Esophagus (tissue), 2 donors: Measurements from ENCODE around the gene YKT6. TPM values are rescaled to one million over a fixed set of nuclear protein-coding genes. Genes with fewer than 3 reads are reported as not detected.
"Not testable (repeated sequence)": the region's sequence is repeated elsewhere in the genome, so short reads cannot be mapped to it uniquely, and the experiment has no call there.

Source experiments
- H3K27ac ChIP-seq, 2 donors: one replicate each; pipeline ENCODE4 v1.5.1; 2013; ENCODE audit warnings: low read depth in 2 of 2, mild to moderate bottlenecking in 2 of 2, inconsistent platforms in 1 of 2, low read length in 1 of 2, moderate library complexity in 1 of 2
- H3K27me3 ChIP-seq, 2 donors: one replicate each; pipeline ENCODE4 v1.6.1; 2013; ENCODE audit warnings: low read length in 2 of 2, control low read depth in 1 of 2, mild to moderate bottlenecking in 1 of 2; ENCODE audit not compliant: insufficient read depth in 2 of 2, control insufficient read depth in 1 of 2
- H3K36me3 ChIP-seq, 2 donors: one replicate each; pipeline ENCODE4 v1.6.1; 2013; ENCODE audit warnings: low read length in 1 of 2; ENCODE audit not compliant: control insufficient read depth in 2 of 2, insufficient read depth in 2 of 2
- H3K4me1 ChIP-seq, 2 donors: one replicate each; pipeline ENCODE4 v1.6.1; 2013; ENCODE audit warnings: low read length in 1 of 2; ENCODE audit not compliant: control insufficient read depth in 2 of 2, insufficient read depth in 2 of 2
- H3K4me3 ChIP-seq, 2 donors: one replicate each; pipeline ENCODE4 v1.5.1; 2013; ENCODE audit warnings: low read length in 2 of 2, mild to moderate bottlenecking in 2 of 2, low read depth in 1 of 2, moderate library complexity in 1 of 2
- H3K9me3 ChIP-seq, 2 donors: one replicate each; pipeline ENCODE4 v1.6.1; 2013; ENCODE audit warnings: mild to moderate bottlenecking in 2 of 2, low read depth in 1 of 2, low read length in 1 of 2, moderate library complexity in 1 of 2; ENCODE audit not compliant: control insufficient read depth in 2 of 2, insufficient read depth in 1 of 2
- WGBS, 2 donors: extraction: QIAGEN DNeasy Blood & Tissue Kit; methylation state at CpG; one replicate each; pipeline ENCODE4 v1.1.7; 2013; 5-methylcytosine and 5-hydroxymethylcytosine counted together
- polyA plus RNA-seq, 2 donors: library from polyadenylated mRNA; stranded (reverse); fragments of 200-250 nt; gene quantifications; one replicate each; pipeline ENCODE4 v1.2.3, GENCODE V29; 2013
- donor health status: healthy with polysubstance abuse.
- donor health status: Bipolar disorder and iron deficiency.

YKT6 gene
- polyA plus RNA-seq, 2 donors, result 32.7 to 52.6 TPM

DNA sequence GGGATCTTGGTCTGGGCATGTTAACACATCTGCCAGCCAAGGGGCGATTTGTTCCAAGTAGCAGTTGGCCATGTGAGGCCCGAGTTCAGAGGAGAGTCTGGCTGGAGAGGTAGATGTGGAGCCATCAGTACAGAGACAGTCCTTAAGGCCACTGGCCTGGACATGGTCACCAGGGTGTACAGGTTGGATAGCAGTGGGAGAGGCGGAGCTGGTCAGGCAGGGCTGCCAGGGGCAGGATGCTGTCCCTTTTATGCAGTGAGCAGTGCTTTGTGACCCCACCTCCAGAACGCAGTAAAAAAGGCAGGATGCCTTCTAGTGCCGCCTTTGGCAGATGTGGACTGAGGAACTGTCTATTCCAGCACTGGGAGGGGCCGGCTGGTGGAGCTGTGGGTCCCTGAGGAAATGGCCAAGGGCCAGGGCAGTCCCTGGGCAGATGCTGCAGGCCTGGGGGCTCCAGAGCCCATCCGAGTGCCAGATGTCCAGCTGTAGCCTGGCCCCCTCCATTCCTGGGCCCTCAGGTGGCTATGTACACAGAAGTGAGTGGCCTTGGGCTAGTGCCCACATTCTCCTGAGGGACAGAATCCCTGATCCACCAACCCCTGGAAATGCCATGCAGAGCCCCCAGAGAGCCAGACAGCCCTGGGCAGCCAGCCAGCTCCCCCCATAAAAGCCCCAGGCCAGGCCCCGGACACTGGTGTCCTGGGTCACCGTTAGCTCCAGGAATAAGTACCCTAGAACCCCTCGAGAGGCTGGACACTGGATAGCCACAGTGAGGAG, 42.5 kb upstream of the YKT6 start:
- 74 to 76% methylated on average over 10 of the region's 10 CpGs for WGBS, 2 donors
- H3K9me3 ChIP-seq, result peaks cover 0 to 2% of the 10 kb centered on the region in 2 donors
- no peak overlapping the region for H3K27ac ChIP-seq
- no peak overlapping the region for H3K4me3 ChIP-seq
- H3K36me3 ChIP-seq, result no peaks in the 10 kb centered on the region
- peaks cover 0 to 3% of the 10 kb centered on the region in 2 donors for H3K4me1 ChIP-seq
- H3K27me3 ChIP-seq, result no peaks in the 10 kb centered on the region

DNA sequence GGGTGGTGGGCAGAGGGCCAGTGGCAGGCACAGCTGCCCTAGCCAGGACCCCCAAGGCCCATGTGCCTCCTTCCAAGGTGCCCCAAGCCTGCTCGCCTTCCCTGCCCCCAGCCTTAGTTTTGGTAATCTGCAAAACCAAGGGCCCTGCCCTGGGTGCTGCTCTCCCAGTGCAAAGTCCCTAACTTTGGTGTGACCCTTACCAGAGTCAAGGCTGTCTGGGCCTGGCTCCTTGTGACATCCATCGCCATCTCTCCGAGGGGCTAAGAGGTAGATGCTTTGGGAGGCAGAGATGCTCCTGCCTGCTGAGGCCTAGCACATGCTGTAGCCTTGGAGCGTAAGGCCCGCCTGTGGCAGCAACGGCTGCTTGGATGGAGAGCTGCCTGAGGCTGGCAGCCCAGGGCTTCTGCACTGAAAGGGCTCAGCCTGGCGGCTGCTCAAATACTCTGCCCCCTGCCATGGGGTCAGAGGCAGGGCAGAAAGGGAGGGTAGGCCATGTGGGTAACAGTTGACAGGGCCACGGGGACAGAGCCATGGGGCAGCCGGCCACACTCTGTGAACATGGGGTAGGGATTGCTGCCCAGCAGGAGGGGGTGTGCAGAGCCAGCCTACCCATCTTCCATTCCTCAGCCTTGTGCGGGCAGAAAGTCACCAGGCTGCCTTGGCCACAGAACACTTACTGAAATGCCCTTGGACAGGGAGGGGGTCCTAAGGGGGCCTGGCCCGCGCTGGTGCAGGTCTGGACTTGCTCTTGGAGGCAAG, 41.7 kb upstream of the YKT6 start:
- Histone ChIP-seq H3K4me3 (no peak overlapping the region), H3K9me3 (peaks cover 0 to 2% of the 10 kb centered on the region in 2 donors), H3K36me3 (no peaks in the 10 kb centered on the region), H3K4me1 (peaks cover 0 to 3% of the 10 kb centered on the region in 2 donors), H3K27ac (no peak overlapping the region), H3K27me3 (no peaks in the 10 kb centered on the region)
- WGBS, 2 donors, result 94 to 95% methylated on average over 12 of the region's 12 CpGs

DNA sequence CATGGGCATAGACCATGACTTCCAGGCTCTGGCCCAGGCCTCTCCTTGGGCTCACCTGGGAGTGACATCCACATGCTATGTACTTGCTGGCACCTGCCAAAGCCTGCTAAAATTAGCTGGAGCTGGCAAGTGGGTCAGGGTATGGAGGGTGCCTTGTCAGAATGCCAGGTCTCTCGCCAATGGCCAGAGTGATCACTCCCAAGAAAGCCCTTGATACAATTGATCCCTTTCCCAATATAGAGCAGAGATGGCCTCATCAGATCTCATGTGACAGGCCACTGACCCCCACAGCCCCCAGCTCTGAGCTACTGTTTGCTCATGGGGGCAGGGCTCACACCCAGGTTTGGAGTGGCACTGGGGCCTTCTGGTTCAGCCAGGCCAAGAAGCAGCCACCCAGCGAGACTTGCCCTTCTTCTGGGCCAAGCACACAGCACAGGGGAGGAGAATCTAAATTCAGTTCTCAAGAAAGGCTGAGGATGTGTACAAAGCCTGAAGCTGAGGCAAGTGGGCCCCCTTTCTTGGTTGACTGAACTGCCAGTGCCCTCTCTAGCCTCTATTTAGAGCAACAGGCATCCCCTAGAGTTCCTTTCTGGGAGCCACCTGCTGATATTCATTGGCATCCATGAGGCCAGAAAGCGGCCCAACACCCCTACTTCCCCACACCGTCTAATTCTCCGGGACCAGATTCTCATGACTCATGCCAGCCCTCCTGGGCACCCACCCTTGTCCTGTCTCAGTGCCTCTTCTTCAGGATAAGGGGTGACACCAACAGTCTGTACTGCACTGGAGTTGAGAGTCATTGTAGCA, 40.8 kb upstream of the YKT6 start:
- Histone ChIP-seq H3K4me3 (no peak overlapping the region), H3K36me3 (no peaks in the 10 kb centered on the region), H3K9me3 (peaks cover 0 to 2% of the 10 kb centered on the region in 2 donors), H3K4me1 (peaks cover 0 to 3% of the 10 kb centered on the region in 2 donors), H3K27me3 (no peaks in the 10 kb centered on the region), H3K27ac (no peak overlapping the region)
- 86 to 89% methylated on average over 5 of the region's 5 CpGs for WGBS, 2 donors

DNA sequence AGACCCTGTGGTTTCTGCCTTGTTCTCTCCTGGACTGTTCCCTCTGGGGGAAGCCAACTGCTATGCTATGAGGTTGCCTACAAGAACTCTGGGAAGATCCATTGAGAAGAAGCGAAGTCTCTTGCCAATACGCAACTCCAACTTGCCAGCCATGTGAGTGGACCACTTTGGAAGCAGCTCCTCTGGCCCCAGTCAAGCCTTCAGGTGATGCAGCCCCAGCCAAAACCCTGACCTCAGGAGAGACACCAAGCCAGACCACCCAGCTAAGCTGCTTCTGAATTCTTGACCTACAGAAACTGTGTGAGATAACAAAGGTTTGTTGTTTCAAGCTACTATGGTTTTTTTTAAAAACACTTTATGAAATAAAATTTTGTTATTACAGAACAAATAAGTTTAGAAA, 39.4 kb upstream of the YKT6 start:
- WGBS, 2 donors, result 98 to 100% methylated on average over 2 of the region's 2 CpGs
- peaks cover 0 to 2% of the 10 kb centered on the region in 2 donors for H3K9me3 ChIP-seq
- H3K27ac ChIP-seq, result no peak overlapping the region
- H3K27me3 ChIP-seq, result no peaks in the 10 kb centered on the region
- H3K36me3 ChIP-seq, result no peaks in the 10 kb centered on the region
- no peak overlapping the region for H3K4me3 ChIP-seq
- peaks cover 0 to 3% of the 10 kb centered on the region in 2 donors for H3K4me1 ChIP-seq

DNA sequence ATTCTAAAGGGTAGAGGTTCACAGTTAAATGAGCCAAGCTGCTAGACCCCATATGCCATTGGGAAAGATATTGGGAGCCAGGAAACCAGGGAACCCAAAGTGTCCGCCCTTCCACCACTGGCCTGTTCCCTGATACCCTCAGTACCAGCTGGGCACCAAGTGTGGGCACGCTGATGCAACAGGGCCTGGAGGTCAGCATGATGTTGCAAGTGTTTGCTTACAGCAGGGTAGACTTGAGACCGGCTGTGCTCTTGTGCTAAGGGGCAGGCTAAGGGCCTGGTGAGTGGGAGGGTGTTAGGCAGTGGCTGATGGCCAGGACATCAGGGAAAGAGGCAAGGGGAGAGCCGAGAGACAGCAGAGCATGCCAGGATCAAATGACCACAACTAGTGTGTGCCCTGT, 38.6 kb upstream of the YKT6 start:
- WGBS, 2 donors, result 88 to 89% methylated on average over 4 of the region's 4 CpGs
- no peaks in the 10 kb centered on the region for H3K27me3 ChIP-seq
- no peaks in the 10 kb centered on the region for H3K36me3 ChIP-seq
- no peak overlapping the region for H3K27ac ChIP-seq
- H3K4me3 ChIP-seq, result no peak overlapping the region
- H3K4me1 ChIP-seq, result peaks cover 0 to 3% of the 10 kb centered on the region in 2 donors
- peaks cover 0 to 2% of the 10 kb centered on the region in 2 donors for H3K9me3 ChIP-seq

DNA sequence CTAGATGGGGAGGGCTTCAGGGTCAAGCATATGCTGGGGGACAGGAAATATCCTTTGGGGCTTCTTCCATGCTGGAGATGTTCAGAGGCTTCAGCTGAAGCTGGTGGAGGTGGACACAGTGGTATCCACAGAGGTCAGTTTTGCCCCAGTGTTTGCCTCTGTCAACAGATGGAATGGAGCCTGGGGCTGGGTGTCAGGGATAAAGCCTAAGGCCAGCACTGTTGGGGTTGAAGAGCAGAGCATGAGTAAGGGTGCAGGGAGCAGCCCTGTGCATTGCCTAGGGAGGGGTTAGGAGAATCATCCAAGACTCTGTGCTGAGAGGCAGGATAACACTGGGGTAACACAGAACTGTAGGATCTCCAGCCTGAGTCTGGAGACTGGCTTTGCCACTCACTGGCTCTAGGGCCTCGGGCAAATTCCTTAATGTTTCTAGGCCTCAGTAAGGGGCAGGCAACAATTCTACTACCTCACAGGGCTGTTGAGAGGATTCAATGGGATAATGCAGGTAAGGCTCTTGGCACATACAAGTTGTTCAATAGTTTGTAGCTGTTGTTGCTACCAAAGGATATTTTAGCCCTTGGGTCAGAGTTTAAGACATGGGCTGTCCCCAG, 37.9 kb upstream of the YKT6 start:
- Histone ChIP-seq H3K4me1 (peaks cover 0 to 3% of the 10 kb centered on the region in 2 donors), H3K36me3 (no peaks in the 10 kb centered on the region), H3K4me3 (no peak overlapping the region), H3K27me3 (no peaks in the 10 kb centered on the region), H3K9me3 (peaks cover 0 to 2% of the 10 kb centered on the region in 2 donors), H3K27ac (no peak overlapping the region)
- WGBS, 2 donors, result 75 to 81% methylated on average over 1 of the region's 1 CpG

DNA sequence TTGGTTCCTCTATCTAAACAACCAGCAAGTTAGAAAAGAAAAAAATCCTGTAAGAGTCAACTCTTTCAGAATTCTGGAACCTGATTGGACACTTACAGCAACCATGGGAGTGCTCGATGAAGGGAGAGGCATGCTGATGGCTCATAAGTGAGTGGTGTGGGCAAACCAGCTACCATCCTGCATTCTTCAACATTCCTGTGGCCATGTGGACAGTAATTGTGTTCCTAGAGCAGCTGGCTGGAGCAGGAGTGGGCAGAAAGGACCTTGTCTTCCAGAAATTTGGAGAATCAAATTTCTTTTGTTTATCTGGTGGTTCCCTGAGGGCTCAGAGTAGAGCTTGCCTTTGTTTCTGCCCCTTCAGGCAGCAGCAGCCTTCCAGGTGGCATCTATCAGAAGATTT, 37.2 kb upstream of the YKT6 start:
- peaks cover 0 to 3% of the 10 kb centered on the region in 2 donors for H3K4me1 ChIP-seq
- H3K27me3 ChIP-seq, result no peaks in the 10 kb centered on the region
- H3K27ac ChIP-seq, result no peak overlapping the region
- peaks cover 0 to 2% of the 10 kb centered on the region in 2 donors for H3K9me3 ChIP-seq
- no peak overlapping the region for H3K4me3 ChIP-seq
- H3K36me3 ChIP-seq, result no peaks in the 10 kb centered on the region
- 50 to 69% methylated on average over 1 of the region's 1 CpG for WGBS, 2 donors

DNA sequence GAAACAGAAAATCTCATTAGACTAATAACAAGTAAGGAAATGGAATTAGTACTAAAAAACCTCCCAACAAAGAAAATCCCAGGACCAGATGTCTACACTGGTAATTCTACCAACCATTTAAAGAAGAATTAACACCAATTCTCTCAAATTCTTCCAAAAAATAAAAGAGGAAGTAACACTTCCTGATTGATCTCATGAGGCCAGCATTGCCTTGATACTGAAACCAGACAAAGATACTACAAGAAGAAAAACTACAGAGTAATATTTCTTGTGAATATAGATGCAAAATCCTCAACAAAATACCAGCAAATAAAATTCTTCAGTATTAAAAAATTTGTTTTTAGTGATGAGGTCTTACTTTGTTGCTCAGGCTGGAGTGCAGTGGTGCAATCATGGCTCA, 32.9 kb upstream of the YKT6 start:
- Histone ChIP-seq H3K27me3 (no peaks in the 10 kb centered on the region), H3K9me3 (no peaks in the 10 kb centered on the region), H3K4me1 (no peaks in the 10 kb centered on the region), H3K4me3 (no peak overlapping the region), H3K27ac (no peak overlapping the region), H3K36me3 (no peaks in the 10 kb centered on the region)

DNA sequence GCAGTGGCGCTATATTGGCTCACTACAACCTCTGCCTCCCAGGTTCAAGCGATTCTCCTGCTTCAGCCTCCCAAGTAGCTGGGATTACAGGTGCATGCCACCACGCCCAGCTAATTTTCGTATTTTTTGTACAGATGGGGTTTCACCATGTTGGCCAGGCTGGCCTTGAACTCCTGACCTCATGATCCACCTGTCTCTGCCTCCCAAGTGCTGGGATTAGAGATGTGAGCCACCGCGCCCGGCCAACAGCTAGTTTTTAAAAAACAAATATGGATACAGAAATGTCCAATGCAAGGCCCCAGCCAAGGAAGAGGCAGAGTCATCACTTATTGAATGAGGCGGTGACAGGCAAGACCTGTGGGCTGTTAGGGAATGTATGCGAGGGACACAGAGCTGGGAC, 28.9 kb upstream of the YKT6 start:
- H3K9me3 ChIP-seq, H3K4me3 ChIP-seq, H3K27me3 ChIP-seq, H3K36me3 ChIP-seq, H3K27ac ChIP-seq, H3K4me1 ChIP-seq: not testable (repeated sequence)
- WGBS, 2 donors, result 94 to 95% methylated on average over 9 of the region's 9 CpGs
